NCI-H2107 (cell line): ENCODE data around the gene LPP.
"Not testable (repeated sequence)": the region's sequence is repeated elsewhere in the genome, so short reads cannot be mapped to it uniquely, and the experiment has no call there.

Source experiments
- DNase-seq: peaks from one replicate; lab custom pipeline; 2025; lab: John Stamatoyannopoulos, UW

The LPP gene

DNA sequence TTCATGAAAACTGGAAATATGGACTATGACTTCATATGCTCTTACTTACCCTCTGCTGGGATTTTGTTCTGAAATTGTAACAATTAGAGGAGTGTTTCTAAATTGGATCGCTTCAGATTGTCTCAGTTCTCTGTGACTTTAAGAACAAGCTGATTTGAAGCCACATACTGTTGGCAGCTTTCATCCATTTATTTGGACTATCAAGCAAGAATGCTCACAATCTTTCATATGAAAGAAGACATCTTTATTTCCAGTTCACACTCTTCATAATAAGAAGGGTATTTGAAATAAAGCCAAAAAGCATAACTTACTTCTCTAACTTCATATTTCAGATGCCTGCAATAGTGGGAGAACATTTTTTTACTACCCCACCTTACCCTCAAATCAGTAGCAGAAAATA is 526.2 kb downstream of the LPP start:
- no peak for DNase-seq

DNA sequence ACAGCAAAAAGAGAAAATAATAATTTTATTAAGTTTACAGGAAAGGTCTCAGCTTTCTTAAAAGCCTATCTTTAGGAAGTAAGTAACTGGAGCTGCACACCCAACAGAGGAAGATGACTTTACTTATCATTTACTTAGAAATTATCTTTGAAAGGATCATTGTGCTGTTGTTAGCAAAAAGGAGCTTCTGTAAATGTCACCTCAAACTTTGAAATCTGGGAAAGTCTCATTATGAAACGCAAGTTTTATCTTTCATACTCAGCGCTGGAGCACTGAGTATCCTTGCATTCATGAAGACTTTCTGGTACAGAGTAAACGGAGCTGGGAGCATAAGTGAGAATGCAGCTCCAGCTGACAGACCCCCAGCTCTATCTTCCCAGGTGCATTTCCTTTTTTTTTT is 526.6 kb downstream of the LPP start:
- DNase-seq: no peak

DNA sequence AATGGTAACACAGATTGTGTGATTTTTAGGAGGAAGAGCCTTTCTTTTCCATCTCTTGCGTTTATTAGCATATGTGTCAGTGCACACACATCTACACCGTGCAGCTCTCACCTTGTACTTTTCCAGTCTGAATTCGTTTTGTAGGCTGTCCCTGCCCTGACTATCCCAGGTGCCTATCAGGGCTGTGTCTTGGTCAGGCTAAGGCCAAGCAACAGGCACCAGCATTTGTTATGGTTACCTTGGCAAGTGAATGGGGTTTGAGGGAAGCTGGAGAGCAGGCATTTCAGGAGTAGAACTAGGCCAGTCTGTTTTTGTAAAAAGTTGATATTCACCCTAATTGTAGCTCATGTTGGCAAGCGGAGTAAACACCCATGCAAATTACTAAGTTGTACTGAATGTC is 528.4 kb downstream of the LPP start:
- DNase-seq: no peak

DNA sequence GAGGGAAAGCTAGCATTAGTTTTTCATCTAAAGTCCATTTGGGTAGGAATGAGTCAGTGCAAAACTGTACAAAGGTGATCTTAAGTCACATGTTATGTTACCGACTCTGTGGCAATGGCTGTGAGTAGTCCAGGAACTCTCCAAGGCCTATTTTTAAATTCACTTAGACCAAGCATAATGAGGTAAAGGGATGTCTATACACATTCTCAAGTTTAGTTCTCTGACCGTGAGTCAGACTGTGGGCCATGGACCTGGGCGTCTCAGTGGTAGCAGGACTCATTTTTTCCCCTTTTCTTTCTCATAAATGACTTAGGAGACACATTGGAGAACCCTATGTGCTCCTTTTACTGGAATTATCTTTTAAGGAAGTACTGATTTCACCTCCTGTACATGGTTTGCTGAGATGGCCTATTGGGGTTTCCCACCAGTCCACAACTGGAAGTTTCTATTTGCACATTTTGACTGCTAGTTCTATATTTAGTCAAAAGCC is 529.1 kb downstream of the LPP start:
- DNase-seq: no peak

DNA sequence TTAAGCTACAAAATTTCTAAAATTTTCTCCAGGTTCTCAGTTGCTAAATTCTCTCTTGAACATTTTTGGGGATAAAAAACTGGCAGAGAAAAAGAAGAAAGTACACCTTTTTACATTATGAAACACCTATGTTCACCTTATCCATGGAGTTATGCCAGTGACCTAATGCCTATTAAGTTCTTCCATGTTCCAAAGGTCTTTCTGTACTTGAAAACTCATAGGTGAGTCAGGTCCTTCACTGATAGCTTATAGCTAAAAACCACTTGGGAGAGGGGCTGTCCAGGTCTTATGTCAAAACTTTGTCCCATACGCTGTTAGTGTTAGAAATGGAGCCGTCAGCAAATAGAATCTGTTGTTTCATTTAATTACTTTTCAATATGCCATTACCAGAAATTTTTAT is 530.3 kb downstream of the LPP start:
- no peak for DNase-seq

DNA sequence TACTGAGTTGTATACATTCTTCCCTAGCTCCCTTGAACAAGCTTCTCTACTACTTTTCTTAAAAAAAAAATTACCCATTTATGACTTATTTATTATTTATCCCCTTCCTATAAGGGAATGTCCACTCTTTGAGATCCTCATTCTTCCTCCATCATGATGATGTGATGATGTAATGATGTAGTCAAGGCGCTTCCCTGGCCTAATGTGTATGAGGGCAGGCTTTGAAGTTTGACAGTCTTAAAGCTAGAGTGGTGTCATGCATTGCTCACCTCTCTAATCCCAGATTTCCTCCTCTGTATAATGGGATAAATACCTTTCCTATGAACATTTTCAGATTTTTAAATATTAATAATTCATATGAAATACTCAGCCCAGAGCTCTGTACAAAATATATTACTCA is 531.8 kb downstream of the LPP start:
- no peak for DNase-seq

DNA sequence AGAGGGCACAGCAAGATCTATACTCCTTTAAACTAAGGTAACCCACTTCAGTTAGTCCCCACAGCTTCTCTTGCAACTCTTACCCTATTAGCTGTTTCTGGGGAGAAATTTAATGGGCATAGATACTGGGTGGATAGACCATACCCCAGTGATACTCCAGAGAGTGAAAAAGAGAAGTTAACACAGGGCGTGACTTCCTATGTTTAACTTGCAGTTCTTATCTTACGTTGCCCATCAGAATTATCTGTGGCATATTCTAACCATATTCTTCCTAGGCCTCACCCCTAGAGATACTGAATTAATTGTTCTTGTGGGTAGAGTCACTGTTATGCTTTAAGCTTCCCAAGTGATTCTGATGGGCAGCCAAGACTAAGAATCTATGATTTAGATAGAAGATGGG is 532.4 kb downstream of the LPP start:
- no peak for DNase-seq

DNA sequence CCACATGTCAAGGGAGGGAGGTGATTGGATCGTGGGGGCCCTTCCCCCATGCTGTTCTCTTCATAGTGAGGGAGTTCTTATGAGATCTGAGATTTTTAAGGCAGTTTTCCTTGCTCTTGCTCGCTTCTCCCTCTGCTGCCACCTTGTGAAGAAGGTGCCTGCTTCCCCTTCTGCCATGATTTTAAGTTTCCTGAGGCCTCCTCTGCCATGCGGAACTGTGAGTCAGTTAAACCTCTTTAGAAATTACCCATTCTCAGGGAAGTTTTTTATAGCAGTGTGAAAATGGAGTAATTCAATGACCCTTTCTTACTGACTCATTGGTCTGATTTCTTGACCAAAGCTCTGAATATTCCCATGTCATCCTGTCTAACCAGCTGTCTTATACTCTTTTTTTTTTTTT is 533.4 kb downstream of the LPP start:
- no peak for DNase-seq

DNA sequence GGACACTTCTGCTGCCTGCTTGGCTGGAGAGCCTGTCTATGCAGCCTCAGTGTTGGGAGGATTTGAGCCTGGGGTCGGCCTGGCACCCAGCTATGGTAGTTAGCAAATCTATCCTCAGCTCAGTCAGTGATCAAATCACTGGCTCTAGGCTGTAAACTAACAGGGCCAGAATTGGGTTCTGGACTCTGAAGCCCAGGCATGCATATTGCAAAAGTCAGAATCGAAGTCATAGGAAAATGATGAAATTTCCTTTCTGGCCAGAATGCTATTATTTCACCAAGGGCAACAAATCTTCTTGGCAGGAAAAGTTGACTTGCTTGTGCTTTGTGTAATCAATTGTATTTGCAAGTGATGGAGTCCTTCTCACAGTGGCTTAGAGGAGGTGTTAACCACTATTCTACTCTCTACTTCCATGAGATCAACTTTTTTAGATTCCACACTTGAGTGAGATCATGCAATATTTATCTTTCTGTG is 535.2 kb downstream of the LPP start:
- no peak for DNase-seq

DNA sequence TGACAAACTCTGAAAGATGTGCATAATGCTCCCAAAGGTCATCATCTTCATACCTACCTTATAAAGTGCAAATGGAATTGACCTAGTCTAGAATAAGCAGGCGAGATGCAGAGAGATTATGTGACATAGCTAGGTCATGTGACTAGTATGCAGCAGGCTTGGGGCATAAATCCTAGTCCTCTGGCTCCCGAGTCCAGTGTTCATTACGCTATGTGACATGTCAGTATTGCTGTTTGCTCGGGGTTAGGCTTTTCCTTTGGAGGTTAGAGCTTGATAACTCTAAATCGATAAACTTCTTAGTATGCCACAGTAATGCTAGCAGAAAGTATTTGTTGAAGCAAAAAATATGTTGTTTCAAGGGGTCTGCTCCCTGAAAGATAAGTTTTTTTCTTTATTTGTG is 536.1 kb downstream of the LPP start:
- DNase-seq: no peak

DNA sequence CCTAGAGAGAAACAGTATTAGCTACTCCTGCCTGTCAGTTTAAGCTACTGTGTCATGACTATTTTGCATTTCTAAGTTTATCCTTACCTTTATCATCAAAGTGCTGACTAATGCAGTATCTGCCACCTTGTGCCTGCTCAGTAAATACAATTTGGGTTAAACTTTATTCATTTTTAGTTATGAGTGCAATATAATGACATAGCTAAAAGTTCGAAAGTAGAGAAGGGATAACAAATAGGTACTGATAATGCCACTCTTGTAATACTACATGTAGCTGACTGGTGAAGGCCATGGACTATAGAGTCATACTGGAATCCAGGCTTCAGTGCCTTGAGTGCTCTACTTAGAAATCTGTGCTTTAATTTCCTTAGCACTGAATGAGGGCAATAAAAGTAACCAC is 537.0 kb downstream of the LPP start:
- DNase-seq: no peak

DNA sequence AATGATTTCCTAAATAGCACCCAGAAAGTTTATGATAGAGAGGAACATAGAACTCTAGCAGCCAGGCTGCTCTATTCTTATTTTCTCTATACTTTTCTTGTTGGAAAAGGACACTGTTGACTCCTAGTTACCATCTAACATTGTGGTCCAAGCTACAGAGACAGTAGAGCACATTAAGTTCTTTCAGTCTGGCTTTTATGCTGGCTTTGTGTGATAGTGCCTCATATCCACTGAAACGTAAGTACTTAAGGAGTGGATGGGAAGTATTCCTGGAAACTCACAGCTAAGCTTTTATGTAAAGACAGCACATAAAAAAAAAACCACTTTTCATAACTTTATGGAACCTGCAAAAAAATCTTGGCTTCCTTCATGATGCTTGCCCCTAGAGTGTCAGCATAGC is 537.7 kb downstream of the LPP start:
- no peak for DNase-seq

DNA sequence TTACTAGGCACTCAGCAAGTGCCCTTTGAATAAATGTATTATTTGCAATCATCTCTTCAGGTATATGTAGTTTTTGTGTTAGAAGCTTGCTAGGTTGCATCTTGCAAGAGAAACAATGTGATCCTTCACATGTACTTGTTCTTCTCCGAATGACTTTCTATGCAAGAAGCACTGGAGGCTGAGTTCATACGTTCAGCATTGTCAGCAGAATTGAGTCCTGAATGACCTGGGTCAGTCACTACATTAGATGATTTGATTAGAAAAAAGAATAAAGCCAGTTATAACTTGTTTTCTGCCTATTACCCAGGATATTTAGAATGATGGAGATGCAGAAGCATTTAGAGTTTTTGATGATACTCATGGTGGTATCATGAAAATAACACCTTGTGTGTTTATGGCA is 538.7 kb downstream of the LPP start:
- DNase-seq: no peak

DNA sequence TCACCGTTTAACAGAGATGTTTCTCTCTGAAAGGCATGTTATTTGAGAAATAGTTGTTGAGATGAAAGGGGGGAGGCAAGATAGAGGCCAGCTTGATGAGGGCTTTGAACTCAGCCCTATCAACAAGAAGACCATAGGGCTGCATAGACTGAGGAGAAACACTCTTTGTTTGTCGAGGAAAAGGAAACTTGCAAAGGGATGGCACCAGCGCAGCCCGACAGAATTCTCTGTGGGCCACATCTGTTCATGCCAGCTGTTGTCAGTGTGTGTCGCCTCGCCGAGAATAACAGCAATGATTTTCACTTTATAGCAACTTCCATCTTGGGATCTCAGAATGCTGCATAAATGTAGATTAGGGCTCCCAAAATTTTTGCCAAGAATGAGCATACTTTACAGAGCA is 539.5 kb downstream of the LPP start:
- DNase-seq: no peak

DNA sequence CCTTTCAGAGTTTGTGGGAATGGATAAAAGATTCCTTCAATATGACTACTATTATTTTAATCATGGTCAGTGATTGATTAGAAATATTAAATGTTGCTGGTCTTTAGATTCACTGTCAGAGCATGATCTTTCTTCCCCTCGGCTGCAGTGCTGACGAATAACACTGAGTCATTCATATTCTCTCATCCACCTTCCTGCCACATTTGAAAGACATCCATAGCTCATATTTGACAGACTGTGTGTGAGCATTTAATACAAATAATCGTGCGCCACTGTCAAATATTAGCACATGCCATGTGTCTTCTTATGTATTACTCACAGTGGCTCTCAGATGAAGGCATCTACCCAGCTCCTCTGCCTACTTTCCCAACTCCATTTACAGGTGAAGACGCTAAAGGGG is 541.3 kb downstream of the LPP start:
- no peak for DNase-seq

DNA sequence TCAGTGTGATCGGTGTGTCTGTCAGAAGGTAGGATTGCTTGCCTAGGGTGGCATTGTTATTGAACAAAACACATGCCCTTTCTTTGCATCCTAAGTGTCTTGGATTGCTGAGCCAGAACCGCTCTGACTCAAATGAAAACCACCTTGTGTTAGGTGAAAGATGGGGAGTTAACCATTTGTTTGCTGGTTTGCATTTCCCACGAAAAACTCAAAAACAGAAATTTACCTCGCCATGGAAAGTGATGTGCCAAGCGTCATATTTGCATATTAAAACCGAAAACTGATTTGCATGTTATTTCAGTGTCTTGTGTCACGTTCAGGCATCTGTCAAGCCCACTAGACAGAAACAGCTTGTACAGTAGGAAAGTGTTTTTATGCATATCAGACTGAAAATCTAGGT is 543.2 kb downstream of the LPP start:
- DNase-seq: no peak

DNA sequence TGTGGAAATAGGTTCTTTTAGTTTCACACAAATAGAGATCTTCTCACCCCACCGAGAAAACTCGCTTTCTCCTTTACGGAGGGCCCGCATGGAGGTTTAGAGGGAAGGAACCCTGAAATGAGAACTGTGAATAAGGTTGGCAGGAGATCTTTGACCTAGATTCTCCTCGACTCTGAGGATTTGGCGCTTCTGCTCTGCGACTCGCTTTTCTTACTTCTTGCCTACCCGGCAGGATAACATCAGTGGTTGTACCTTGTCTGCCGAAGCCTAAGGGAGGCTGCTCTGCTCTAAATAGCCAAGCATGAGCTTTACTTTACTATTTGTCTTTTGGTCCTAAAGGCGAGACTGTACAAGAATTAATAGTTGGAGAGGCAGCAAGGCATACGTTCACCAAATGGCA is 544.5 kb downstream of the LPP start:
- DNase-seq: no peak

DNA sequence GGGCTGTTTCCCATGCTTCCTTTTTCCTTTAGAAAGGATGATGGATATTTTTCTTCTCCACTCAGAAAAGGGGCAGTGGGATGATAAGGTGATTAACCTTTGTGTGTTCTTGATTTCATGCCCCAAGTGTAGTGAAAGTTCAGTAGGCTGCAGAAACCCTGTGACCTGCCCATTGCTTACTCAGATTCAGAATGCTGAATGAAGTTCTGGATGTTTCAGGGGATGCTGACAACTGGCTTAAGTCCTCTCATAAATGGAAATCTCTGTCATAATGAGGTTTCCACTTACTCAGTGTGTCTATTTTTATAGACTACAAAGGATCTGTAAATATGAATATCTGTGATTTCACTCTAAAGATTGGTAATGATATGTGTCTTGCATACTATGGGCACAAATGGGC is 546.5 kb downstream of the LPP start:
- no peak for DNase-seq

DNA sequence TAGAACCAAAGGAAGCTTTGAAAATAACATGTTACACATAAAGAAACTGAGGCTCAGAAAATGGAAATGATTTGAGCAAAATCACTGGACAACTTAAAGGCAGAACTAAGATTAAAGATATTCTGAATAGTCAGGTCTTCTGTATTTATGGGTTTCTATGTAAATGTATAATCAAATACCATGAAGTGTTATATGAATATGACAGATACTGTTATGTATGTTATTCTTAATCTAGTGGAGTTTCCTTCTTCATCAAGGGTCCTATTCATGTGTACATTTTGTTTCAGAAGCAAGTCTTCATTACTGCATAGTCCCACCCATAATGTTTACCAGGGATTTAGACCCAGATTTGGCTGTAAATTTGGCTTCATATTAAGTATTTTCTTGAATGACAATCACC is 547.0 kb downstream of the LPP start:
- no peak for DNase-seq

DNA sequence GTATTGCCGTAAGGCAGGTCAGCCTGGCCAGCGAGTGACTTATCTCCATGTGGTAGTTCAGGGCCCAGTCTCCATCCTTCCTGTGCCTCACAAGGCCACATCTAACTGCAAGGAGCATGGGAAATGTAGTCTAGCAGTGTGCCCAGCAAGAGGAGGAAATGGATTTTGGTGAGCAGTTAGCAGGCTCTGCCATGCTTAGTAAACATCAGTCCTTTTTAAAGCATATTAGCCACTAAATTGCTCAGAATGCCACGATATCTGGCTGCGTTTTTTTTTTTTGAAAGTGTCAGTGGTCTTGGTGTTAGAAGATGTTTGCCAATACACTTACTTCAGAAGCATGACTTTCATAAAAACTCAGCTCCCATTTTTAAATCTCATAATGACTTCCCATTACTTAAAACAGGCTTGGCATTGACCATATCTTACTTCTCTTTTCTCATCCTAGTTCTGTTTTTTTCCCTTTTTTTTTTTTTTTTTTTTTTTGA is 547.6 kb downstream of the LPP start:
- no peak for DNase-seq

DNA sequence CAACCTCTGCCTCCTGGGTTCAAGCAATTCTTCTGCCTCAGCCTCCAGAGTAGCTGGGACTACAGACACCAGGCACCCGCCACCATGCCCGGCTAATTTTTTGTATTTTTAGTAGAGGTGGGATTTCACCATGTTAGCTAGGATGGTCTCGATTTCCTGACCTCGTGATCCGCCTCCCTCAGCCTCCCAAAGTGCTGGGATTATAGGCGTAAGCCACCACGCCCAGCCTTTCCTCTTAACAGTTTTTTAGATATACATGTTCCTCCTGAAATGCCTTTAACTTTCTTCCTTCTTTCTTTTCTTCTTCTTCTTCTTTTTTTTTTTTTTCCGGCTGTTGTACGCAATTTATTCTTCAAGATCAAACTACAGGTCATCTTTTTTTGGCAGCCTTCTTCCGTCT is 548.1 kb downstream of the LPP start:
- not testable (repeated sequence) for DNase-seq

DNA sequence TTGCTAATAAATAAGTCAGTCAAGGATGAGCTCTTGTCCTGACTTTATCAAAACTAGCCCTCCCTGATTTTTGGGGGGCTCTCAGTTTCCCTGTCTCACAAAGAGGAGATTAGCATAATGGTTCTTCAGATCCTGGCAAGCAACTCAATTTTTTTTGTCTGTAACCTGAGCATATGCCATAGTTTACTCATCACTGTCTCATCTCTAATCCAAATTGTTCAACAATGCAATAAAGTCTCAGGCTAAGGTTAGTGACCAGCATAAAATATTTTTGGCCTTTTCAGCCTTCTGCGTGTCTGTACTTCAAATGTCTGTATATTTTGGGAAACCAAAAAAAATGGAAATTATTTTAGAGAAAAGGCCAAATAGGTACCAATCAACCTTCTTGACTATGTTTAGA is 552.2 kb downstream of the LPP start:
- no peak for DNase-seq

DNA sequence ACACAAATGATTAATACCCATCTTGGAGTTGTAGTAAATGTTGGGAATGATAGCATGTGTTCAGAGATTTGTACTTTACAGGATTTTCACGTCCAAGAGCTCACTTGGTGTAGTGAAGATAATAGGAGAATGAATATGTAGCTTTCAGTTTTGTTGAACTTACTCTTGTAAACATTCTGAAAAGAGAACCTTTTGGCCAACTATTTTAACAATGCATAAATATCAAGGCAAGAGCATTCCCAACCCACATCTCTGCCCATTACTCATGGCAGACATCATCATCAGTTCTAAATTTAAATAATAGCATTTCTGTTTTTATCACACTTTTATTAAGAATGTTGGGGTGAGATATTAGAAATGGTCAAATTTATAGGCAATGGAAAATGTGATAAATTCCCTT is 552.6 kb downstream of the LPP start:
- DNase-seq: no peak

DNA sequence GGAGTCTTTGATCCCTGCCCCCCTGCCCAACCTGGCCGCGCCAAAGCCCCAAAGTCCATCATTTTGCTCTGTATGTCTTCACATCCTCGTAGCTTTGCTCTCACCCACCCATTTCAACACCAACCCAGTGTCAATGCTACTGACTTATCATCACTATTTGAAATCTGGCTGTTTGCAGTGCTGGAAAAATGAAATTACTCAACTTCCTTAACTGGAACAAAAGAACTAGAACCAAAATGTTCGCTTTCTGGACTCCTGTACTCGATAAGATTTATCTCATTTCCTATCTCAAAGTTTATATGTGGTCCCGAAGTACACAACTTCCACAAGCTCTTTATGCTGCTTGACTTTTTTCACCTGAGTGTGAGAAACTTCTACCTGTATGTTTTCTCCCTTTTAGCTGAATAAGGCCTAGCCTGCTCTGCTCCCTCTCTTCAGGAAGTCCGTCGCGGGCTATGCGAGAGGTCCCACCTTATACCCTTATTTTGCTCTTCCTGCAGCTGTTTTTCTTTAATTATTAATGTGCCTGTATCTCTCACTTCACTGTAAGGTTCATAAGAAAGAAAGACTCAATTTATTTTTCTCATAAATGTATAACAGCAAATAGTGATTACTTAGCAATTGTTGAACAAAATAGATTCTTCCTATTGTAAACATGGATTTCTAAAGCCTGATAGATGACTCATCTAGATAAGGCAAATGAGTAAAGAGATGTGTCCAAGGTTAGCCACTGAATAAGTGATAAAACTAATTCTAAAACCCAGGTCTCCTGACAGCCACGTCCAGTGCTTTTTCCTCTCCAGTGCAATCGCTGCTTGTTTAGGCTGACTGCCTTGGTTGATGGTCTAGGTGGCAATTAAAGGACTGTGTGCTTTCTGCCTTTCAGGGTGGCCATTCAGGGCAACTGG is 553.7 kb downstream of the LPP start:
- no peak for DNase-seq
